OCI-LY7 (cell line): ENCODE data around the gene DDX10. TPM values are rescaled to one million over a fixed set of nuclear protein-coding genes. Genes with fewer than 3 reads are reported as not detected.

ENCODE experiments used
- BruUV-seq: library from RNA; stranded (reverse); fragments of 400-500 nt; replicated peaks from 2 replicates; lab custom pipeline; 2021; lab: Mats Ljungman, UMichigan
- CTCF ChIA-PET: fragments of 300-600 bp; sonication (Branson Sonifier 250); formaldehyde crosslinking; loops from one replicate; lab custom pipeline; 2022; ENCODE audit warnings: antibody characterized with exemption; ENCODE audit not compliant: unreplicated experiment; lab: Charles Lee
- POLR2A ChIA-PET: fragments of 300-600 bp; sonication (Branson Sonifier 250); formaldehyde crosslinking; loops from one replicate; lab custom pipeline; 2022; ENCODE audit warnings: antibody characterized with exemption; lab: Charles Lee
- DNase-seq: peaks from one replicate; pipeline ENCODE4 v3.0.0-alpha.2; 2015; ENCODE audit warnings: low spot score
- H2AFZ ChIP-seq: fragments of 200-600 bp; sonication (generic), shearing (Covaris generic); 2 replicates; pipeline ENCODE4 v1.6.1; 2014; ENCODE audit warnings: mild to moderate bottlenecking, antibody characterized with exemption, low read length, moderate library complexity
- H3K27ac ChIP-seq: fragments of 200-600 bp; sonication (generic); 2 replicates; pipeline ENCODE4 v1.5.1; 2014; ENCODE audit warnings: mixed run types, low read depth, mild to moderate bottlenecking, moderate library complexity, low read length, inconsistent platforms; ENCODE audit not compliant: poor library complexity, severe bottlenecking
- H3K36me3 ChIP-seq: fragments of 200-600 bp; sonication (generic); 2 replicates; pipeline ENCODE4 v1.6.1; 2014; ENCODE audit warnings: mild to moderate bottlenecking, antibody characterized with exemption, low read length, moderate library complexity, mixed read lengths; ENCODE audit not compliant: insufficient read depth
- H3K4me1 ChIP-seq: fragments of 200-600 bp; sonication (generic); 2 replicates; pipeline ENCODE4 v1.5.1; 2014; ENCODE audit warnings: mild to moderate bottlenecking, low read length; ENCODE audit not compliant: insufficient read depth, poor library complexity, severe bottlenecking
- H3K4me2 ChIP-seq: fragments of 200-600 bp; sonication (generic); 2 replicates; pipeline ENCODE4 v1.6.1; 2014; ENCODE audit warnings: mild to moderate bottlenecking, low read length
- H3K4me3 ChIP-seq: fragments of 200-600 bp; sonication (generic); 2 replicates; pipeline ENCODE4 v1.5.1; 2014; ENCODE audit warnings: mild to moderate bottlenecking, low read depth, low read length; ENCODE audit not compliant: poor library complexity, severe bottlenecking
- H3K79me2 ChIP-seq: fragments of 200-600 bp; sonication (generic); 2 replicates; pipeline ENCODE4 v1.6.1; 2016; ENCODE audit warnings: low read depth, mild to moderate bottlenecking, low read length, moderate library complexity, mixed read lengths; ENCODE audit not compliant: insufficient read depth
- H3K9me2 ChIP-seq: fragments of 200-600 bp; sonication (generic); 2 replicates; pipeline ENCODE4 v1.6.1; 2016; ENCODE audit warnings: mild to moderate bottlenecking, low read length, mixed read lengths; ENCODE audit not compliant: insufficient read depth
- H3K9me3 ChIP-seq: fragments of 200-600 bp; sonication (generic); 2 replicates; pipeline ENCODE4 v1.6.1; 2014; ENCODE audit warnings: mild to moderate bottlenecking, mixed run types, low read length, mixed read lengths
- H4K20me1 ChIP-seq: fragments of 200-600 bp; sonication (generic); 2 replicates; pipeline ENCODE4 v1.6.1; 2014; ENCODE audit warnings: mild to moderate bottlenecking, antibody characterized with exemption, low read length, moderate library complexity, mixed read lengths; ENCODE audit not compliant: insufficient read depth
- EZH2phosphoT487 ChIP-seq: fragments of 200-600 bp; sonication (generic); IDR thresholded peaks from 2 replicates; pipeline ENCODE4 v1.6.1; 2018; ENCODE audit warnings: low read depth, borderline replicate concordance, mild to moderate bottlenecking, mixed run types, antibody characterized with exemption, low read length, moderate library complexity, mixed read lengths
- intact Hi-C: fragments of 100-400 bp; cut with micrococcal nuclease; formaldehyde crosslinking; loops from one replicate; pipeline ENCODE4 v1.10.0; 2022; ENCODE audit not compliant: unreplicated experiment
- total RNA-seq, 2 experiments: library from RNA; depleted of rRNA in 1 of 2; stranded (reverse); fragments of >200 nt in 1 of 2; shearing (Covaris generic) in 1 of 2; gene quantifications; 2 replicates each; pipeline ENCODE4 v1.2.3, GENCODE V29; 2014 to 2022
- TF ChIP-seq, protein P1 (sequence below): fragments of 200-600 bp; sonication (generic); conservative IDR thresholded peaks from 2 replicates; pipeline ENCODE4 v1.5.1; 2014; ENCODE audit warnings: mild to moderate bottlenecking, antibody characterized with exemption, low read length, moderate library complexity, mixed read lengths

DDX10 gene
- total RNA-seq, 2 experiments from 2014 or later = 46.5 to 48.7 TPM

DNA sequence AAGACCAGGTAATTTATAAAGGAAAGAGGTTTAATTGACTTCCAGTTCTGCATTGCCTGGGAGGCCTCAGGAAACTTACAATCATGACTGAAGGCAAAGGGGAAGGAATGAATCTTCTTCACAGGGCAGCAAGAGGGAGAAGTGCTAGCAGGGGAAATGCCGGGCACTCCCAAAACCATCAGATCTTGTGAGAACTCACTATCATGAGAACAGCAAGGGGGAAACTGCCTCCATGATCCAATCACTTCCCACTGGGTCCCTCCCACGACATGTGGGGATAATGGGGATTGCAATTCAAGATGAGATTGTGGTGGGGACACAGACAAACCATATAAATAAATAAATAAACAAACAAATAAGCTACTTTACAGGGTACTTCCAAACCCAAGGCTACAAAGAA is 42.5 kb upstream of the DDX10 start:
- Histone ChIP-seq H3K9me2 (no peaks in the 10 kb centered on the region), H3K36me3 (no peaks in the 10 kb centered on the region), H3K4me2 (no peak overlapping the region), H4K20me1 (no peaks in the 10 kb centered on the region), H3K9me3 (no peaks in the 10 kb centered on the region), H3K4me1 (no peaks in the 10 kb centered on the region), H3K79me2 (no peaks in the 10 kb centered on the region), H2AFZ (no peak overlapping the region), H3K27ac (no peak overlapping the region), H3K4me3 (no peak overlapping the region)
- intact Hi-C loops = no loop called here
- no peak for DNase-seq
- no peak for TF ChIP-seq EZH2phosphoT487
- TF ChIP-seq, protein P1, sequence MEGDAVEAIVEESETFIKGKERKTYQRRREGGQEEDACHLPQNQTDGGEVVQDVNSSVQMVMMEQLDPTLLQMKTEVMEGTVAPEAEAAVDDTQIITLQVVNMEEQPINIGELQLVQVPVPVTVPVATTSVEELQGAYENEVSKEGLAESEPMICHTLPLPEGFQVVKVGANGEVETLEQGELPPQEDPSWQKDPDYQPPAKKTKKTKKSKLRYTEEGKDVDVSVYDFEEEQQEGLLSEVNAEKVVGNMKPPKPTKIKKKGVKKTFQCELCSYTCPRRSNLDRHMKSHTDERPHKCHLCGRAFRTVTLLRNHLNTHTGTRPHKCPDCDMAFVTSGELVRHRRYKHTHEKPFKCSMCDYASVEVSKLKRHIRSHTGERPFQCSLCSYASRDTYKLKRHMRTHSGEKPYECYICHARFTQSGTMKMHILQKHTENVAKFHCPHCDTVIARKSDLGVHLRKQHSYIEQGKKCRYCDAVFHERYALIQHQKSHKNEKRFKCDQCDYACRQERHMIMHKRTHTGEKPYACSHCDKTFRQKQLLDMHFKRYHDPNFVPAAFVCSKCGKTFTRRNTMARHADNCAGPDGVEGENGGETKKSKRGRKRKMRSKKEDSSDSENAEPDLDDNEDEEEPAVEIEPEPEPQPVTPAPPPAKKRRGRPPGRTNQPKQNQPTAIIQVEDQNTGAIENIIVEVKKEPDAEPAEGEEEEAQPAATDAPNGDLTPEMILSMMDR = no peak
- BruUV-seq = no TSS peak
- ChIA-PET CTCF (no interaction called here), POLR2A (interaction anchor here (1.0 to 1.6 kb wide), 4 partner anchors 8 to 272 kb away, joined by 3 to 7 read pairs (median 3); no protein-coding TSS in a partner anchor)

DNA sequence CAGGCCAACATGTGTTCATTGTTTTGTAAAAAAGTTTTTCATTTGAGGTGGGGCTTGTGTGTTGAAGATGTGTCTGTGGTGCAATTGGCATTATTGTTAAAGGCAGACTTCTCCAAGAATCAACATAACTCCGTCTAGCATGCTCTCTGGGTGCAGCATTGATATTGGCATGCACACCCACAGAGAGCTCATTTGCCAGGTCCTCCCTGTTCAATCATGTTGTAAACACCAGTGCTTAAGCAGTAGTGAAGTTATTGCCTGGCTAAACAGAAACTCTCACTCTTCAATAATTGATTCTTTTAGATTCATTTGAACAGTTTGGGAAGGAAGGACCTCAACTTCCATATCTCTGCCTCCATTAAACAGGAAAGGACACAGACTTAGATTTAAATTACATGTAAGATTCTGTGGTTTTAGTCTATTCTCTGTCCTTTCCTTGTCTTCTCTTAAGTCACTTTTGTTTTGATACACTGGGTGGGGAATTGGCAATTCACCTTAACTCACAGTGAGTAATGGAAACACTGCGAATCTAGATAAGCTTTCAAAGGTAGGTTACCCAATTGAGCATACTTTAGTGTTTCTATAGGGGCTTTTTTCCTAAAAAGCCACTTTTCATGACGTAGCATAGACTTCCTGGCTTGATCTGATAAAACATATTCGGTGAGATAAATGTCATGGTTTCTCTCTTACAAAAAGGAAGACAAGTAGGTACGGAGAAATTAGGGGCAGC is 40.5 kb upstream of the DDX10 start:
- Histone ChIP-seq H3K4me2 (no peak overlapping the region), H3K4me3 (no peak overlapping the region), H2AFZ (no peak overlapping the region), H3K9me2 (no peaks in the 10 kb centered on the region), H4K20me1 (no peaks in the 10 kb centered on the region), H3K27ac (no peak overlapping the region), H3K36me3 (no peaks in the 10 kb centered on the region), H3K9me3 (peaks cover 9% of the 10 kb centered on the region; the same call in 1 of the 2 replicates), H3K79me2 (no peaks in the 10 kb centered on the region), H3K4me1 (no peaks in the 10 kb centered on the region)
- BruUV-seq = no TSS peak
- TF ChIP-seq EZH2phosphoT487 = no peak
- TF ChIP-seq, protein P1 = no peak
- POLR2A ChIA-PET = interaction anchor here (0.6 kb wide), 1 partner anchor 33 kb away, joined by 5 read pairs; no protein-coding TSS in a partner anchor
- intact Hi-C loops = no loop called here
- CTCF ChIA-PET = no interaction called here
- DNase-seq = no peak

DNA sequence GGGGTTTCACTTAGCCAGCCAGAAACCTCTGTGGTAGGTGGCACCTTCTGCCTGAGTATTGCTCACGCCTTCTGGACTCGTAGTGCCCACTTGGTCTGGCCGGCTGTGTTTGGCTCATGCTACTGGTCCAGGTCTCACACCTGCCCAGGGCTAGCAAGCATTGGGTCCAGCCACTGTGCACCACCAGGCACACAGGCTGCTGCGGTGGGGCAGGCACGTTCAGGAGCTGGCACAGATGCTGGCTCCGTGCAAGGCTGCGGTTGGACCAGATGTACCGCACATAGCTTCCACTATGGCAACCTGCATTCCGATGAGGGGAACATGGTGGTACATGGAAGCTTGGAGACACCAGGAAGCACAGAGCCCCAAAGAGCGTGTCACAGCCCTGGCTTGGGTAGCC is 36.5 kb upstream of the DDX10 start:
- H3K27ac ChIP-seq = no peak overlapping the region
- H3K4me2 ChIP-seq = no peak overlapping the region
- H3K9me3 ChIP-seq = peaks cover 9% of the 10 kb centered on the region; the same call in 1 of the 2 replicates
- no peak overlapping the region for H3K4me3 ChIP-seq
- no peaks in the 10 kb centered on the region for H3K36me3 ChIP-seq
- intact Hi-C loops = no loop called here
- CTCF ChIA-PET = no interaction called here
- POLR2A ChIA-PET = no interaction called here
- TF ChIP-seq EZH2phosphoT487 = no peak
- TF ChIP-seq, protein P1 = no peak
- H3K9me2 ChIP-seq = no peaks in the 10 kb centered on the region; the same call in 1 of the 2 replicates
- BruUV-seq = no TSS peak
- H3K79me2 ChIP-seq = no peaks in the 10 kb centered on the region
- H3K4me1 ChIP-seq = no peaks in the 10 kb centered on the region
- H4K20me1 ChIP-seq = no peaks in the 10 kb centered on the region
- H2AFZ ChIP-seq = no peak overlapping the region
- no peak for DNase-seq
